Natural killer cell (primary cell): ENCODE results near the gene MRM2. TPM values are rescaled to one million over a fixed set of nuclear protein-coding genes. Genes with fewer than 3 reads are reported as not detected.
A peak's percentile ranks its signal among the peaks of the same experiment; 100 is the strongest.

ENCODE experiments used
- ATAC-seq, 3 donors: fragments of 150-1000 bp in 2 of 3; fragments of 200-7000 bp in 1 of 3; cut with Tn5 transposase; 1 replicate in 1 of 3; 2 replicates in 2 of 3; pipeline ENCODE4 v1.10.0; 2021; ENCODE audit warnings: mild to moderate bottlenecking in 2 of 3, moderate library complexity in 2 of 3
- DNase-seq, 2 donors: peaks; one replicate each; pipeline versions ENCODE4 v3.0.0 to v3.0.0-alpha.2; 2013 to 2021; ENCODE audit warnings: mixed read lengths in 1 of 2
- H3K27ac ChIP-seq: one replicate; pipeline ENCODE4 v1.5.1; 2013; ENCODE audit warnings: mild to moderate bottlenecking, low read length
- H3K27me3 ChIP-seq: one replicate; pipeline ENCODE4 v1.6.1; 2013; ENCODE audit warnings: low read length; ENCODE audit not compliant: control insufficient read depth, insufficient read depth
- H3K36me3 ChIP-seq: one replicate; pipeline ENCODE4 v1.6.1; 2013; ENCODE audit warnings: low read length; ENCODE audit not compliant: control insufficient read depth, insufficient read depth
- H3K4me1 ChIP-seq: one replicate; pipeline ENCODE4 v1.6.1; 2013; ENCODE audit warnings: low read length; ENCODE audit not compliant: control insufficient read depth, insufficient read depth
- H3K4me3 ChIP-seq: one replicate; pipeline ENCODE4 v1.5.1; 2013; ENCODE audit warnings: low read length
- H3K9me3 ChIP-seq: one replicate; pipeline ENCODE4 v1.6.1; 2013; ENCODE audit warnings: low read length; ENCODE audit not compliant: control insufficient read depth, insufficient read depth
- H3K27ac Mint-ChIP-seq, 2 donors: one replicate each; pipeline ENCODE4 v1.8.0; 2022; ENCODE audit warnings: mild to moderate bottlenecking in 2 of 2, mixed read lengths in 2 of 2, moderate library complexity in 1 of 2
- H3K27me3 Mint-ChIP-seq, 2 donors: one replicate each; pipeline ENCODE4 v1.8.0; 2022; ENCODE audit warnings: low read depth in 2 of 2, mixed read lengths in 2 of 2
- H3K36me3 Mint-ChIP-seq: one replicate; pipeline ENCODE4 v1.8.0; 2022; ENCODE audit warnings: mixed read lengths
- H3K4me1 Mint-ChIP-seq, 2 donors: one replicate each; pipeline ENCODE4 v1.8.0; 2022; ENCODE audit warnings: mixed read lengths in 2 of 2
- H3K4me3 Mint-ChIP-seq: one replicate; pipeline ENCODE4 v1.8.0; 2022; ENCODE audit warnings: mild to moderate bottlenecking, moderate library complexity, mixed read lengths
- H3K9me3 Mint-ChIP-seq, 2 donors: one replicate each; pipeline ENCODE4 v1.8.0; 2022; ENCODE audit warnings: mixed read lengths in 2 of 2
- CTCF ChIP-seq: fragments of 200-600 bp; IDR thresholded peaks from one replicate; pipeline ENCODE4 v1.8.0; 2022; ENCODE audit warnings: antibody characterized with exemption
- WGBS: methylation state at CpG from one replicate; pipeline ENCODE4 v1.1.7; 2013; ENCODE audit warnings: missing lambda C conversion rate; ENCODE audit not compliant: insufficient coverage; 5-methylcytosine and 5-hydroxymethylcytosine counted together
- intact Hi-C: fragments of 100-400 bp; cut with micrococcal nuclease; formaldehyde crosslinking; loops from one replicate; pipeline ENCODE4 v1.14.2; 2022
- total RNA-seq, 4 donors: library from RNA; stranded (reverse); fragments of 120-200 nt in 1 of 4; gene quantifications; one replicate each; pipeline versions ENCODE4 v1.2.3 to v1.2.4, GENCODE V29; 2013 to 2022

MRM2 gene
- total RNA-seq, 3 donors from 2014 or later (not counting 1 experiment from before 2014, with no cell fraction given): 7.9 to 12.0 (median 10.0) TPM

GRCh38 chr7:2251381-2251780 lies 9.4 kb upstream of the MRM2 start:
- Histone ChIP-seq H3K27me3 (no peaks in the 10 kb centered on the region), H3K4me3 (no peak overlapping the region), H3K27ac (no peak overlapping the region), H3K4me1 (peaks cover 65% of the 10 kb centered on the region), H3K9me3 (no peaks in the 10 kb centered on the region), H3K36me3 (no peaks in the 10 kb centered on the region)
- no peak for TF ChIP-seq CTCF
- Mint-ChIP-seq H3K9me3 (no peaks in the 10 kb centered on the region), H3K4me1 (peaks cover 15 to 26% of the 10 kb centered on the region in 2 donors), H3K4me3 (no peak overlapping the region), H3K27ac (no peak overlapping the region), H3K27me3 (no peaks in the 10 kb centered on the region), H3K36me3 (no peaks in the 10 kb centered on the region)
- WGBS: 91% methylated on average over 10 of the region's 10 CpGs
- no peak for DNase-seq
- intact Hi-C loops: no loop called here
- no peak for ATAC-seq

- no peaks in the 10 kb centered on the region for H3K9me3 ChIP-seq
- DNase-seq: no peak
- H3K27ac Mint-ChIP-seq: no peak overlapping the region
- no peak for ATAC-seq
- H3K4me3 Mint-ChIP-seq: peak overlapping the region; percentile 85
- no peaks in the 10 kb centered on the region for H3K36me3 ChIP-seq
- H3K27ac ChIP-seq: no peak overlapping the region
- H3K4me3 ChIP-seq: no peak overlapping the region
- peaks cover 15 to 36% of the 10 kb centered on the region in 2 donors for H3K4me1 Mint-ChIP-seq
- TF ChIP-seq CTCF: no peak
- no peaks in the 10 kb centered on the region for H3K27me3 ChIP-seq
- no peaks in the 10 kb centered on the region for H3K36me3 Mint-ChIP-seq
- H3K4me1 ChIP-seq: peaks cover 72% of the 10 kb centered on the region
- intact Hi-C loops: loop anchor here (5.0 to 10.0 kb wide), 3 partner anchors 97 to 675 kb away; partner anchors contain the start of gene PSMG3
- no peaks in the 10 kb centered on the region for H3K9me3 Mint-ChIP-seq
- no peaks in the 10 kb centered on the region for H3K27me3 Mint-ChIP-seq
- WGBS: 89% methylated on average over 27 of the region's 27 CpGs
These were observed 7.8 kb upstream of the MRM2 start for GRCh38 chr7:2249744-2250323.

- Mint-ChIP-seq H3K4me1 (peaks cover 15 to 42% of the 10 kb centered on the region in 2 donors), H3K9me3 (no peaks in the 10 kb centered on the region), H3K27me3 (no peaks in the 10 kb centered on the region), H3K36me3 (no peaks in the 10 kb centered on the region), H3K27ac (peak overlapping the region; percentile 72 to 82), H3K4me3 (peak overlapping the region; percentile 85)
- intact Hi-C loops: loop anchor here (5.0 to 10.0 kb wide), 3 partner anchors 98 to 674 kb away; partner anchors contain the start of gene PSMG3
- Histone ChIP-seq H3K4me1 (peaks cover 73% of the 10 kb centered on the region), H3K36me3 (no peaks in the 10 kb centered on the region), H3K4me3 (no peak overlapping the region), H3K27me3 (no peaks in the 10 kb centered on the region), H3K9me3 (no peaks in the 10 kb centered on the region), H3K27ac (peak overlapping the region; percentile 40)
- ATAC-seq (peak; percentile 21 to 59 (median 25)), DNase-seq (peak in 1 of 2 donors; percentile 35)
- 15% methylated on average over 24 of the region's 24 CpGs for WGBS
- no peak for TF ChIP-seq CTCF
These were observed 7.1 kb upstream of the MRM2 start for GRCh38 chr7:2248984-2249694.
